Osteocyte (in vitro differentiated cells): ENCODE data around the gene ACTR3C. TPM values are rescaled to one million over a fixed set of nuclear protein-coding genes. Genes with fewer than 3 reads are reported as not detected.

Source experiments
- DNase-seq: peaks from one replicate; pipeline ENCODE4 v3.0.0; 2021; ENCODE audit warnings: mixed read lengths; ENCODE audit not compliant: unreplicated experiment; ENCODE audit errors: extremely low spot score
- H3K27ac Mint-ChIP-seq: one replicate; pipeline ENCODE4 v1.8.0; 2021; ENCODE audit warnings: mild to moderate bottlenecking, mixed read lengths; ENCODE audit not compliant: unreplicated experiment
- H3K27me3 Mint-ChIP-seq: one replicate; pipeline ENCODE4 v1.8.0; 2021; ENCODE audit warnings: mixed read lengths; ENCODE audit not compliant: unreplicated experiment
- H3K36me3 Mint-ChIP-seq: one replicate; pipeline ENCODE4 v1.8.0; 2021; ENCODE audit warnings: mixed read lengths; ENCODE audit not compliant: unreplicated experiment
- H3K4me1 Mint-ChIP-seq: one replicate; pipeline ENCODE4 v1.8.0; 2021; ENCODE audit warnings: mixed read lengths; ENCODE audit not compliant: unreplicated experiment
- H3K4me3 Mint-ChIP-seq: one replicate; pipeline ENCODE4 v1.8.0; 2021; ENCODE audit warnings: mild to moderate bottlenecking, moderate library complexity, mixed read lengths; ENCODE audit not compliant: unreplicated experiment
- H3K9me3 Mint-ChIP-seq: one replicate; pipeline ENCODE4 v1.8.0; 2021; ENCODE audit warnings: mixed read lengths; ENCODE audit not compliant: unreplicated experiment
- total RNA-seq: library from RNA; stranded (reverse); gene quantifications from 2 replicates; pipeline ENCODE4 v1.2.1, GENCODE V29; 2021
- TF ChIP-seq, protein P1 (sequence below): fragments of 200-600 bp; sonication (generic); IDR thresholded peaks from 2 replicates; pipeline ENCODE4 v1.5.0; 2021; ENCODE audit warnings: antibody characterized with exemption, mild to moderate bottlenecking, moderate library complexity

The ACTR3C gene
- total RNA-seq, 1 donor from 2014 or later, result not detected

DNA sequence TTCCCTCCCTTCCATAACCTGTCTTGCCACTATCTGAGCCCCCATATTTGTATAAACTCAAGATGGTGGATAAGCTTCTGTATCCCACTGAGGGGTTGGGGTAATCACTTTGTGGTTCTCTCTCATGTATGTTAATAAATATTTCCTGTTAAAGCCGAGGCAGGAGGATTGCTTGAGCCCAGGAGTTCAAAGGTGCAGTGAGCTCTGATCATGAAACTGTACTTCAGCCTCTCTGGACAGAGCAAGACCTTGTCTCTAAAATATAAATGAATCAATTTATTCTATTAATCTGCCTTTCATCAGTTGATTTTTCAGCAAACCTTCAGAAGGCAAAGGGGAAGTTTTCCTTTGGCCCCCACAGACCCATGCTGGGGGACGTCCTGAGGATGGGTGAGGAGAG is 19.9 kb upstream of the ACTR3C start:
- H3K27me3 Mint-ChIP-seq, result peaks cover 42% of the 10 kb centered on the region
- peaks cover 8% of the 10 kb centered on the region for H3K9me3 Mint-ChIP-seq
- no peaks in the 10 kb centered on the region for H3K36me3 Mint-ChIP-seq
- H3K4me1 Mint-ChIP-seq, result peaks cover 6% of the 10 kb centered on the region
- H3K4me3 Mint-ChIP-seq, result no peak overlapping the region
- TF ChIP-seq, protein P1, sequence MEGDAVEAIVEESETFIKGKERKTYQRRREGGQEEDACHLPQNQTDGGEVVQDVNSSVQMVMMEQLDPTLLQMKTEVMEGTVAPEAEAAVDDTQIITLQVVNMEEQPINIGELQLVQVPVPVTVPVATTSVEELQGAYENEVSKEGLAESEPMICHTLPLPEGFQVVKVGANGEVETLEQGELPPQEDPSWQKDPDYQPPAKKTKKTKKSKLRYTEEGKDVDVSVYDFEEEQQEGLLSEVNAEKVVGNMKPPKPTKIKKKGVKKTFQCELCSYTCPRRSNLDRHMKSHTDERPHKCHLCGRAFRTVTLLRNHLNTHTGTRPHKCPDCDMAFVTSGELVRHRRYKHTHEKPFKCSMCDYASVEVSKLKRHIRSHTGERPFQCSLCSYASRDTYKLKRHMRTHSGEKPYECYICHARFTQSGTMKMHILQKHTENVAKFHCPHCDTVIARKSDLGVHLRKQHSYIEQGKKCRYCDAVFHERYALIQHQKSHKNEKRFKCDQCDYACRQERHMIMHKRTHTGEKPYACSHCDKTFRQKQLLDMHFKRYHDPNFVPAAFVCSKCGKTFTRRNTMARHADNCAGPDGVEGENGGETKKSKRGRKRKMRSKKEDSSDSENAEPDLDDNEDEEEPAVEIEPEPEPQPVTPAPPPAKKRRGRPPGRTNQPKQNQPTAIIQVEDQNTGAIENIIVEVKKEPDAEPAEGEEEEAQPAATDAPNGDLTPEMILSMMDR, result no peak
- H3K27ac Mint-ChIP-seq, result no peak overlapping the region
- no peak for DNase-seq

GRCh38 chr7:150342121-150342408 is 18.7 kb upstream of the ACTR3C start:
- DNase-seq, result no peak
- Mint-ChIP-seq H3K9me3 (peaks cover 8% of the 10 kb centered on the region), H3K27ac (no peak overlapping the region), H3K36me3 (no peaks in the 10 kb centered on the region), H3K4me1 (peaks cover 6% of the 10 kb centered on the region), H3K27me3 (peaks cover 42% of the 10 kb centered on the region), H3K4me3 (no peak overlapping the region)
- TF ChIP-seq, protein P1, result no peak

- DNase-seq, result no peak
- Mint-ChIP-seq H3K27me3 (peaks cover 39% of the 10 kb centered on the region), H3K4me1 (peaks cover 6% of the 10 kb centered on the region), H3K36me3 (no peaks in the 10 kb centered on the region), H3K4me3 (no peak within 1 kb of the TSS), H3K27ac (no peak within 1 kb of the TSS), H3K9me3 (peaks cover 8% of the 10 kb centered on the region)
- TF ChIP-seq, protein P1, result no peak
Measured at GRCh38 chr7:150341263-150342120, 18.1 kb upstream of the ACTR3C start, which contains the start of gene RARRES2. TSS of gene RARRES2 (minus strand) at chr7:150341629. CDS start at chr7:150340609, 1,020 bp downstream.

DNA sequence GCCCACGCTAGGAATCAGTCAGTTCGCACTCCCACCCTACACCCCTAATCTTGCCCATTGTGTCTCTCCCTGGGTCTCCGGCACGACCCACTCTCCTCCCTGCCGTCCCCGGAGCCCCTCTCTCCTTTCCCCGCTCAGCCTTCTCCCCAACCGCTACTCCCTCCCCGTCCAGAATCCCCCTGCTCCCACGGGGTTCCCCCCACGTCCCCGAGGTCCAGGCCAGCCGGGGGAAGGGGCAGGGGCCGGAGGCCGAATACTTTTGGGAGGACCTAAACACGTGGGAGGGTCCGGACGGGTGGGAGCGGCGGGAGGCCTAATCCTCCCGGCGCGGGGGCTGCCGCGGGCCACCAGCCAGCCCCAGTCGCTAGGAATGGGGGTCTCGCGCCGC is 17.5 kb upstream of the ACTR3C start:
- Mint-ChIP-seq H3K9me3 (peaks cover 8% of the 10 kb centered on the region), H3K27me3 (peaks cover 34% of the 10 kb centered on the region), H3K27ac (no peak overlapping the region), H3K4me1 (peaks cover 6% of the 10 kb centered on the region), H3K4me3 (no peak overlapping the region), H3K36me3 (no peaks in the 10 kb centered on the region)
- TF ChIP-seq, protein P1, result no peak
- DNase-seq, result no peak

DNA sequence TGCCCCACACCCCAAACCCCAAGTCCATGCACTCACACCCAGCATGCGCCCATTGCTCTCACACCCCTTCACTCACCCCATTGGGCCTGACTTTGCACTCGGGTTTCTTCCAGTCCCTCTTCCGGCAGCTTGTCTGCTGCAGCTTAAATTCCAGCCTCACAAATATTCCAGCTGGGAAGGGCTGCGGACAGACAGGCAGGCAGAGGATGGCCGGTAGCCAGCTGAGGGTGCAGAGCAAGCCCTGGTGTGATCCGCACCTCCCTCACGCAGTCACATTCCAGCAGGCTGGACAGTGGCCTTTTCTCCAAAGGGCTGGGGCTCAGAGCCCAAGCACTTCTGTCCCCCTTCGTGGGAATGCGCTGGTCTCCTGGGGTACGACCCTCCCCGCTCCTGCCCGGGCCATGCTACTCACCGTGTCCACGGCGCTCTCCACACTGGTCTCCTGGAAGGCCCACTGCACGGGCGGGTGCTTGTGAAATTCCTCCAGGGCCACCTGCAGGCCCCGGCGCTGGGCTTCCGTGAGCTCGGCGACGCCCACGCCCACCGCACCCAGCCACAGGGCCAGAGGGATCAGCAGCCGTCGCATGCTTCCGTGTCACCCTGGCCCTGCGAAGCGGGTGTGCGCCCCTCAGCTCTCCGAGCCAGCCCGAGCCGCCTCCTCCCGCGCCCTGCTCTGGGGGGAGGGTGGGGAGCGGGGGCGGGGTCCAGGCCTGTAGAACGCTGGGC is 16.8 kb upstream of the ACTR3C start:
- H3K4me3 Mint-ChIP-seq, result no peak overlapping the region
- TF ChIP-seq, protein P1, result no peak
- H3K27me3 Mint-ChIP-seq, result peaks cover 34% of the 10 kb centered on the region
- no peaks in the 10 kb centered on the region for H3K36me3 Mint-ChIP-seq
- H3K27ac Mint-ChIP-seq, result no peak overlapping the region
- peaks cover 6% of the 10 kb centered on the region for H3K4me1 Mint-ChIP-seq
- H3K9me3 Mint-ChIP-seq, result peaks cover 8% of the 10 kb centered on the region
- DNase-seq, result no peak
